CD14-positive monocyte (primary cell): Measurements from ENCODE around the gene SMG6. TPM values are rescaled to one million over a fixed set of nuclear protein-coding genes. Genes with fewer than 3 reads are reported as not detected.

Experiments used
- DNase-seq, 3 donors: peaks; one replicate each; pipeline ENCODE4 v3.0.0-alpha.2; 2011 to 2022
- H2AFZ ChIP-seq: 2 replicates; pipeline ENCODE4 v1.6.0; 2012; ENCODE audit warnings: mild to moderate bottlenecking, low read depth, low read length, inconsistent platforms; ENCODE audit not compliant: insufficient read depth, poor library complexity, severe bottlenecking
- H3K27ac ChIP-seq, 2 donors: 1 replicate in 1 of 2; 2 replicates in 1 of 2; pipeline ENCODE4 v1.5.1; 2012 to 2013; ENCODE audit warnings: low read length in 2 of 2, control low read depth in 1 of 2, inconsistent platforms in 1 of 2, low read depth in 1 of 2, mild to moderate bottlenecking in 1 of 2
- H3K27me3 ChIP-seq, 2 donors: one replicate each; pipeline versions ENCODE4 v1.6.0 to v1.6.1; 2011 to 2013; ENCODE audit warnings: low read length in 2 of 2; ENCODE audit not compliant: control insufficient read depth in 2 of 2, insufficient read depth in 2 of 2
- H3K36me3 ChIP-seq, 2 donors: replicated peaks in 1 of 2; 1 replicate in 1 of 2; 2 replicates in 1 of 2; pipeline versions ENCODE4 v1.5.1 to v1.6.1; 2012 to 2013; ENCODE audit warnings: low read length in 2 of 2, control low read depth in 1 of 2, inconsistent platforms in 1 of 2, mild to moderate bottlenecking in 1 of 2; ENCODE audit not compliant: insufficient read depth in 2 of 2, control insufficient read depth in 1 of 2
- H3K4me1 ChIP-seq, 2 donors: 1 replicate in 1 of 2; 2 replicates in 1 of 2; pipeline versions ENCODE4 v1.5.1 to v1.6.1; 2012 to 2013; ENCODE audit warnings: low read length in 2 of 2, control low read depth in 1 of 2, inconsistent platforms in 1 of 2, mild to moderate bottlenecking in 1 of 2, moderate library complexity in 1 of 2; ENCODE audit not compliant: insufficient read depth in 2 of 2, control insufficient read depth in 1 of 2
- H3K4me2 ChIP-seq: replicated peaks from 2 replicates; pipeline ENCODE3; 2012; ENCODE audit warnings: low read length, moderate library complexity, mild to moderate bottlenecking; ENCODE audit not compliant: poor library complexity, severe bottlenecking; ENCODE audit errors: extremely low read depth
- H3K4me3 ChIP-seq, 3 experiments: fragments of 200-600 bp in 1 of 3; sonication (generic) in 1 of 3; replicated peaks in 1 of 3; 1 replicate in 2 of 3; 2 replicates in 1 of 3; pipeline ENCODE4 v1.5.1; 2011 to 2013; ENCODE audit warnings: low read length in 3 of 3, mild to moderate bottlenecking in 3 of 3, control low read depth in 2 of 3, low read depth in 2 of 3, inconsistent platforms in 1 of 3, moderate library complexity in 1 of 3
- H3K79me2 ChIP-seq: 2 replicates; pipeline ENCODE4 v1.6.0; 2012; ENCODE audit warnings: mild to moderate bottlenecking, control low read depth, inconsistent platforms, low read length, moderate library complexity; ENCODE audit not compliant: insufficient read depth
- H3K9ac ChIP-seq: 2 replicates; pipeline ENCODE4 v1.6.0; 2017; ENCODE audit warnings: low read length, mild to moderate bottlenecking; ENCODE audit not compliant: insufficient read depth, poor library complexity, severe bottlenecking
- H3K9me3 ChIP-seq, 2 donors: replicated peaks in 1 of 2; 1 replicate in 1 of 2; 2 replicates in 1 of 2; pipeline versions ENCODE4 v1.5.1 to v1.6.1; 2012 to 2013; ENCODE audit warnings: low read length in 2 of 2, control low read depth in 1 of 2; ENCODE audit not compliant: control insufficient read depth in 1 of 2, insufficient read depth in 1 of 2
- H4K20me1 ChIP-seq: 2 replicates; pipeline ENCODE4 v1.6.0; 2012; ENCODE audit warnings: mild to moderate bottlenecking, low read length, control low read depth, moderate library complexity; ENCODE audit not compliant: insufficient read depth
- H3K27ac Mint-ChIP-seq, 7 donors: one replicate each; pipeline ENCODE4 v1.8.0; 2020; ENCODE audit warnings: mild to moderate bottlenecking in 7 of 7, mixed read lengths in 7 of 7, moderate library complexity in 6 of 7, inconsistent platforms in 2 of 7
- H3K27me3 Mint-ChIP-seq, 3 donors: one replicate each; pipeline ENCODE4 v1.8.0; 2021 to 2022; ENCODE audit warnings: low read depth in 3 of 3, mild to moderate bottlenecking in 3 of 3, mixed read lengths in 3 of 3, moderate library complexity in 3 of 3, inconsistent platforms in 1 of 3
- H3K36me3 Mint-ChIP-seq, 2 donors: one replicate each; pipeline ENCODE4 v1.8.0; 2020; ENCODE audit warnings: mixed read lengths in 2 of 2, inconsistent platforms in 1 of 2, mild to moderate bottlenecking in 1 of 2
- H3K4me1 Mint-ChIP-seq: one replicate; pipeline ENCODE4 v1.8.0; 2020; ENCODE audit warnings: mild to moderate bottlenecking, mixed read lengths
- H3K4me3 Mint-ChIP-seq, 2 donors: one replicate each; pipeline ENCODE4 v1.8.0; 2020; ENCODE audit warnings: mild to moderate bottlenecking in 2 of 2, mixed read lengths in 2 of 2, moderate library complexity in 1 of 2
- H3K9me3 Mint-ChIP-seq, 7 donors: one replicate each; pipeline ENCODE4 v1.8.0; 2020 to 2022; ENCODE audit warnings: mixed read lengths in 7 of 7, mild to moderate bottlenecking in 6 of 7, moderate library complexity in 6 of 7, inconsistent platforms in 2 of 7
- WGBS: methylation state at CpG from one replicate; pipeline ENCODE4 v1.1.5; 2013; ENCODE audit warnings: missing lambda C conversion rate; ENCODE audit not compliant: insufficient coverage; 5-methylcytosine and 5-hydroxymethylcytosine counted together
- intact Hi-C, 2 donors: fragments of 100-400 bp; cut with micrococcal nuclease; formaldehyde crosslinking; loops; one replicate each; pipeline versions ENCODE4 v1.15.0 to v1.15.1; 2023
- polyA plus RNA-seq, 3 donors: library from polyadenylated mRNA; depleted of rRNA in 1 of 3; unstranded in 2 of 3; stranded (reverse) in 1 of 3; fragments of 300-500 nt in 2 of 3; fragments of >200 nt in 1 of 3; fragmentation: Illumina TruSeq in 2 of 3; gene quantifications; 1 replicate in 2 of 3; 2 replicates in 1 of 3; pipeline ENCODE4 v1.2.3, GENCODE V29; 2012 to 2021
- TF ChIP-seq, protein P1 (sequence below): fragments of 200-600 bp; IDR thresholded peaks from one replicate; pipeline ENCODE4 v1.8.0; 2022; ENCODE audit warnings: antibody characterized with exemption, mild to moderate bottlenecking

Gene SMG6
- polyA plus RNA-seq, 3 donors = 0.67 to 7.1 (median 1.1) TPM

DNA sequence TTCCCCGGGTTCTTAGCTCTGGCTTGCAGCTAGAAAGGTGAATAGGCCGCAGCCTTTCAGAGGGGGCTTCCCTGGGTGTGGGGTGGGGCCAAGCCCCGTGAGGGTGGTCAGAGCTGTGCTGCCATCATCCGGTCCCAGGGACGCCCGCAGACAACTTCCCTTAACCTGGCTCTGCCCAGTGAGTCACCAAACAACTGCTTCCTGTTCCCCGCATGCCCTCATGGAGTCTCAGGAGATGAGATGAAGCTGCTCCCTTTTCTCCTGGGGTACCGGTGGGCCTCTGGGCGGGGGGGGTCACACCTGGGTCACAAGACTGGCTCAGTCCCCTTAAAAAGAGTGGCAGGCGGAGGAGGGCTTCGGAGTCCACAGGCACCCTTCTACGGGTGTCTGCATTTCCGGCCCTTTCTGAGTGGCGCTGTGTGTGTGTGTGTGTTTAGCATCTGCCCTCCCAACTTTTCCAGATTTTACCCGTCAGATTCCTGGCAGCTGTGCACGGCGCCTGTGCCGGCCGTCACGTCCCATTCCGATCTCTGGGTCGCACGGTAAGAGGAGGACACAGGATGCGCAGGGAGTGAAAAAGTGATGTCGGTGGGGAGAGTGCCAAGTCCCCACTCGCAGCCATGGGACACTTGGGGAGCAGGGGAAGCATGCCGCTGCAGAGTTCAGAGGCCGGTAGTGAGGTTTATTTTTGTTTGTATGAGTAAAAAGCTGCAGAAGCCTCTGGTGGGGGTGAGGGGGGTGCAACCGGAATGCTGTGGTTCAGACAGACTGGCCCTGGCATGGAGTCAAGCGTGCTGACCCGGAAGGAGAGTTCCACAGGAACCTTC is 231.9 kb downstream of the SMG6 start:
- Mint-ChIP-seq H3K4me1 (peaks cover 48% of the 10 kb centered on the region), H3K36me3 (peaks cover 60 to 65% of the 10 kb centered on the region in 2 donors), H3K4me3 (no peak overlapping the region), H3K9me3 (peaks cover 0 to 4% (median 0%) of the 10 kb centered on the region in 7 donors), H3K27ac (peak overlapping the region in 6 of 7 donors; percentile 15 to 86 (median 78)), H3K27me3 (peaks cover 3 to 6% (median 3%) of the 10 kb centered on the region in 3 donors)
- H3K79me2 ChIP-seq = no peaks in the 10 kb centered on the region
- H3K9ac ChIP-seq = no peak overlapping the region
- WGBS = 76% methylated on average over 24 of the region's 31 CpGs
- H3K4me1 ChIP-seq = peaks cover 33 to 42% of the 10 kb centered on the region in 2 donors
- peaks cover 1 to 25% of the 10 kb centered on the region in 2 donors for H3K36me3 ChIP-seq
- H3K27me3 ChIP-seq = no peaks in the 10 kb centered on the region
- peak; percentile 81 to 89 (median 85) for DNase-seq
- TF ChIP-seq, protein P1, sequence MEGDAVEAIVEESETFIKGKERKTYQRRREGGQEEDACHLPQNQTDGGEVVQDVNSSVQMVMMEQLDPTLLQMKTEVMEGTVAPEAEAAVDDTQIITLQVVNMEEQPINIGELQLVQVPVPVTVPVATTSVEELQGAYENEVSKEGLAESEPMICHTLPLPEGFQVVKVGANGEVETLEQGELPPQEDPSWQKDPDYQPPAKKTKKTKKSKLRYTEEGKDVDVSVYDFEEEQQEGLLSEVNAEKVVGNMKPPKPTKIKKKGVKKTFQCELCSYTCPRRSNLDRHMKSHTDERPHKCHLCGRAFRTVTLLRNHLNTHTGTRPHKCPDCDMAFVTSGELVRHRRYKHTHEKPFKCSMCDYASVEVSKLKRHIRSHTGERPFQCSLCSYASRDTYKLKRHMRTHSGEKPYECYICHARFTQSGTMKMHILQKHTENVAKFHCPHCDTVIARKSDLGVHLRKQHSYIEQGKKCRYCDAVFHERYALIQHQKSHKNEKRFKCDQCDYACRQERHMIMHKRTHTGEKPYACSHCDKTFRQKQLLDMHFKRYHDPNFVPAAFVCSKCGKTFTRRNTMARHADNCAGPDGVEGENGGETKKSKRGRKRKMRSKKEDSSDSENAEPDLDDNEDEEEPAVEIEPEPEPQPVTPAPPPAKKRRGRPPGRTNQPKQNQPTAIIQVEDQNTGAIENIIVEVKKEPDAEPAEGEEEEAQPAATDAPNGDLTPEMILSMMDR = no peak
- no peak overlapping the region for H2AFZ ChIP-seq
- intact Hi-C loops = loop anchor here in 1 of 2 donors (5.0 kb wide), 1 partner anchor 66 kb away; no protein-coding TSS in a partner anchor
- no peak overlapping the region for H3K27ac ChIP-seq
- no peaks in the 10 kb centered on the region for H3K9me3 ChIP-seq
- H3K4me2 ChIP-seq = no peak overlapping the region
- H3K4me3 ChIP-seq = no peak overlapping the region
- H4K20me1 ChIP-seq = no peaks in the 10 kb centered on the region

DNA sequence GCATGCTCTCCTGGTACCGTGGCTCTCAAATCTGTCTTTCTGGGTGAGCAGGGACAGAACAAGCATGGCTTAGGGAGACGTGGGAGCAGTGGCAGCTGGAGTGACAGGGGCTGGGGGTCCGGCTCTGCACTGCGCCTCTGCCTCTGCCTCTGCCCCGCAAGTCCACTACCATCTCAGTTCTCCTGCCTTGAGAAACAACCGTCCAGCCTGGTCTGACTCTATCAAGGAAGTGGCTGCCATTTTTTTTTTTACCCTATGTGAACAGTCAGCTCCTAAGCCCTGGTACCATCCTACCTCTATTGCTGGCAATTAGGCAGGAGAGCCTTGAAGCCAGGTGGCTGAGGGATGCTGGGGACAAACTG is 232.6 kb downstream of the SMG6 start:
- H3K9ac ChIP-seq = no peak overlapping the region
- H3K27ac ChIP-seq = peak overlapping the region; percentile 5 to 16

More for the DNA sequence above, 232.6 kb downstream of the SMG6 start:
- Histone ChIP-seq H3K4me2 (no peak overlapping the region), H3K79me2 (no peaks in the 10 kb centered on the region), H3K9me3 (no peaks in the 10 kb centered on the region), H4K20me1 (no peaks in the 10 kb centered on the region), H2AFZ (no peak overlapping the region), H3K4me3 (no peak overlapping the region), H3K4me1 (peaks cover 27 to 35% of the 10 kb centered on the region in 2 donors), H3K27me3 (no peaks in the 10 kb centered on the region), H3K36me3 (peaks cover 6 to 29% of the 10 kb centered on the region in 2 donors)
- H3K36me3 Mint-ChIP-seq = peaks cover 60 to 66% of the 10 kb centered on the region in 2 donors
- 64% methylated on average over 1 of the region's 6 CpGs for whole genome bisulfite sequencing
- H3K4me1 Mint-ChIP-seq = peaks cover 43% of the 10 kb centered on the region
- H3K27ac Mint-ChIP-seq = peak overlapping the region in 6 of 7 donors; percentile 18 to 87 (median 81)
- H3K27me3 Mint-ChIP-seq = peaks cover 0 to 6% (median 3%) of the 10 kb centered on the region in 3 donors
- no peak overlapping the region for H3K4me3 Mint-ChIP-seq
- intact Hi-C loops = loop anchor here in 1 of 2 donors (5.0 kb wide), 1 partner anchor 66 kb away; no protein-coding TSS in a partner anchor
- H3K9me3 Mint-ChIP-seq = peaks cover 0 to 4% (median 0%) of the 10 kb centered on the region in 7 donors
- no peak for DNase-seq
- TF ChIP-seq, protein P1 = no peak
